DMS53 treated with DMSO at 0.1 percent for 48 hours (cell line): ENCODE results near the gene OR5D13.

ENCODE experiments used
- DNase-seq: peaks from one replicate; lab custom pipeline; 2025; ENCODE audit not compliant: unreplicated experiment; lab: John Stamatoyannopoulos, UW

OR5D13 gene, protein sequence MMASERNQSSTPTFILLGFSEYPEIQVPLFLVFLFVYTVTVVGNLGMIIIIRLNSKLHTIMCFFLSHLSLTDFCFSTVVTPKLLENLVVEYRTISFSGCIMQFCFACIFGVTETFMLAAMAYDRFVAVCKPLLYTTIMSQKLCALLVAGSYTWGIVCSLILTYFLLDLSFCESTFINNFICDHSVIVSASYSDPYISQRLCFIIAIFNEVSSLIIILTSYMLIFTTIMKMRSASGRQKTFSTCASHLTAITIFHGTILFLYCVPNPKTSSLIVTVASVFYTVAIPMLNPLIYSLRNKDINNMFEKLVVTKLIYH

DNA sequence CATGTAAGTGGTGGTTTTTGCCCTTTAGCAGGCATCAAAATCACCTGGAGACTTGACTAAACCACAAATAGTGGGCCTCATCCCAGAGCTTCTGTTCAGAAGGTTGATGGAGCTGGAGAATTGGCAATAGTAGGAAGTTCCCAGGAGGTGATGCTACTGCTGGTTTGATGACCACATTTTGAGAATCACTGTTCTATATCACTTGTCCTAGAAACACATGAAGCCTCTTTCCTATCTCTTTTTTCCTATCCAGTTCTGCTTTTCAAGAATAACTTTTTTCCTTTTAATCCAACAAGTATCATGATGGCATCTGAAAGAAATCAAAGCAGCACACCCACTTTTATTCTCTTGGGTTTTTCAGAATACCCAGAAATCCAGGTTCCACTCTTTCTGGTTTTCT, at the start of gene OR5D13:
Gene OR5D13, plus strand, starts transcription at position 301 of the 400 bp plus-strand sequence. Its CDS starts 0 bp downstream, at position 301.
- DNase-seq: no peak

DNA sequence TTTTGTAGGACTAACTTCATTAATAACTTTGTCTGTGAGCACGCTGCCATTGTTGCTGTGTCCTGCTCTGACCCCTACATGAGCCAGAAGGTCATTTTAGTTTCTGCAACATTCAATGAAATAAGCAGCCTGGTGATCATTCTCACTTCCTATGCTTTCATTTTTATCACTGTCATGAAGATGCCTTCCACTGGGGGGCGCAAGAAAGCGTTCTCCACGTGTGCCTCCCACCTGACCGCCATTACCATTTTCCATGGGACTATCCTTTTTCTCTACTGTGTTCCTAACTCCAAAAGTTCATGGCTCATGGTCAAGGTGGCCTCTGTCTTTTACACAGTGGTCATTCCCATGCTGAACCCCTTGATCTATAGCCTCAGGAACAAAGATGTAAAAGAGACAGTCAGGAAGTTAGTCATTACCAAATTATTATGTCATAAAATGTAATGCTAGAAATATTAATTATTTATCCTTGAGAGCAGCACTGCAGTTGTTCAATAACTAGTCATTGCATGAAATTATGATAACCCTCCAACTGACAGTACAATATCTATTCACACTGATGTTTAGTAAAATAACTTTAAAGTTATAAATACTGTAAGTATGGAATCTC, 46.4 kb upstream of the OR5D13 start:
- DNase-seq: no peak

DNA sequence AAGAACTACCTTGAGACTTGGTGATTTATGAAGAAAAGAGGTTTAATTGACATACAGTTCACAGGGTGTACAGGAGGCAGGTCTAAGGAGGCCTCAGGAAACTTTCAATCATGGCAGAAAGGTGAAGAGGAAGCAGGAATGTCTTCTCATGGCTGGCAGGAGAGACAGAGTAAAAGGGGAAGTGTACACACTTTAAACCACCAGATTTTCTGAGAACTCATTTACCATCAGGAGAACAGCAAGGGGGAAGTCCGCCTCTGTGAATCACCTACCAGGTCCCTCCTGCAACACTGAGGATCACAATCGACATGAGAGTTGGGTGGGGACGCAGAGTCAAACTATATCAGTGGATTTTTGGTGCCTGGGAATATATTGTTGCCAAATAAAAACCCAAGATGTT, 40.3 kb upstream of the OR5D13 start:
- no peak for DNase-seq

DNA sequence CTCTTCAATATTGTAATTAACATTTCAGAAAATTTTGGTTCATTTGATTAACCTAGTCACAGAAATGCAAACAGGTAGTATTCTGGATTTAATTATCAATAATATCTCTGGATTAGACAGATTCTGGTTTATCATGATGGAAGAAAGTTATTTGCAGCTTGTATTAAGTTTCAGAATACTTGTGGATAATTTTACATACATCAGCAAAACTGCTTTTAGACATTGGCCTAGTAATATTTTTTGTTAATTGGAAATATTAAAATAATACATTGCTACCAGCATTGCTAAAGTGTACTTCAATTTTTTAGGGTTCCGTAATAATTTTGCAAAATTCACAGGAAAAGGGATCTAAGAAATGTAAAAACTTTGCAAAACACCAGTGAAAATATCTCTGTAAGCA, 18.4 kb downstream of the OR5D13 start:
- no peak for DNase-seq

DNA sequence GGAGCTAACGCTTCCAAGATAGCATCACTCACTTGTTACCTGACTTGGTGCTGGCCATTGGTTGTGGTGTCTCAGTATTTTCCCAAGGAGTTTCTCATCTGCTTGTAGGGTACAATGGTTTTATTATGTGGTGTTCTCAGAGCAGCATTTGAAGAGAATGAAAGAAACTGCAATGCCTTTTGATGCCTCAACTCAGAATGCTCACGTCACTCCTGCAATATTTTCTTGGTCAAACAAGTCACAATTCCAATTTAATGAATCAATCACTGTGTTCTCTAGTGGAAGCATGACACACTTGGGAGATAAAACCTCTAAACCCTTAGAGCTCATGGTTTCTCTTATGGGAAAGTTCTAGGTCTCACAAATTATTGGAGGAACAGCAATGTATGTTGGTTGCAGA, 20.1 kb downstream of the OR5D13 start:
- DNase-seq: no peak

DNA sequence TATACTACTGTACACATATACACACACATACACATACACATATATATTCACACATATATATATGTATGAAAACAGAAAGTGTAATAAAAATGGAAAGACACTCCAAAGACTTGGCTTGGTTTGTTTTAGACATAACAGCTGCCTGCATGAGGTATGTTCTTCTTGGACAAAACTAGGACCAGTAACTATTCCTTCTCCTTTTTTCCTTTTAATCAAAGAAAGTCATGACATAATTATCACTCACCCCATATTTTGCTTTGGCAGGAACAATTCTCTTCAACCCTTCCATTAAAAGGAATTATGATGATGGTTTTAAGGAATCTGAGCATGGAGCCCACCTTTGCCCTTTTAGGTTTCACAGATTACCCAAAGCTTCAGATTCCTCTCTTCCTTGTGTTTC, 22.0 kb downstream of the OR5D13 start, which contains the start of gene OR5D14:
Gene OR5D14, plus strand, starts transcription at position 301 of the 400 bp plus-strand sequence. Its CDS starts 0 bp downstream, at position 301.
- no peak for DNase-seq

DNA sequence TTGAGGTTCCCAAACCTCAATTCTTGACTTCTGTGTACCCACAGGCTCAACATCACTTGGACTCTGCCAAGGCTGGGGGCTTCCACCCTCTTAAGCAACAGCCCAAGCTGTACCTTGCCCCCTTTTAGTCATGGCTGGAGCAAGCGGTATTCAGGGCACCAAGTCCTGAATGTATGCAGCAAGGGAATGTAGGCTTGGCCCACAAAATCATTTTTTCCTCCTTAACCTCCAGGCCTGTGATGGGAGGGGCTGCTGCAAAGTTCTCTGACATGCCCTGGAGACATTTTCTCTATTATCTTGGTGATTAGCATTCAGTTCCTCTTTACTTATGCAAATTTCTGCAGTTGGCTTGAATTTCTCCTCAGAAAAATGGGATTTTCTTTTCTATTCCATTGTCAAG, 33.0 kb downstream of the OR5D13 start:
- no peak for DNase-seq

DNA sequence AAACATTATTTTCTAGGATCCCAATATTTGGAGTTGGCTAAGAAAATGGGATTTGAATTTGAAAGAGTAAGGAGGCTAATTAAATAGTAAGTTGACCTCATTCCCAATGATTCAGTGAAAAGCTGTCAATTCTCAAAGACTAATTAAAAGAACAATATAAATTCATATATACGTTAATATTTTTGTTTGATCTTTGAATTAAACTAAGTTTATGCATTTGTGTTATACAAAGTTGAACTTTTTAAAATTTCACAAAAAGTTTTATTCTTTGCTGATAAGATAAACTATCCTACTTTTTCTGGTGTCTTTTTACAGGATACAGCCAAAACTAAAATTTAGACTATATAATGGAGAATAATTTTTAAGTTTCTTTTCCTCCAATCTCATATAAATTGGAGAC, 37.8 kb downstream of the OR5D13 start, which contains the start of gene OR5L1:
Gene OR5L1, plus strand, starts transcription at position 301 of the 400 bp plus-strand sequence. CDS start 100 bp downstream, outside the sequence.
- DNase-seq: no peak

DNA sequence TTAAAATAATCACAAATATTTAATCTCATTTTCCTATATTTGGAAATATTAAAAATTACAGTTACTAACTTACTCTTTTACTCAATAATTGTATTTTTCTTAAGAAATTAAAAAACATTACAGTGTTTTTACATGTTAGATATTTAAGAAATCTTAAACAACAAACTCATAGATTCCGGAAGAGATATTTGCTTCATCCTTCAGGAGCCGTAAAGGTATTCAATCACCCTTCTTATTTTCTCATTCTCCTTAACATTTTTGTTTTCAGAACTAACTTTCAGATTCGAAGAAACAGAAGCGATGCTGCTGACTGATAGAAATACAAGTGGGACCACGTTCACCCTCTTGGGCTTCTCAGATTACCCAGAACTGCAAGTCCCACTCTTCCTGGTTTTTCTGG, 46.1 kb downstream of the OR5D13 start, which contains the start of gene OR5D18:
Gene OR5D18, plus strand, starts transcription at position 301 of the 400 bp plus-strand sequence. Its CDS starts 0 bp downstream, at position 301.
- no peak for DNase-seq
